GM19328 (cell line): Measurements from ENCODE around the gene GRHPR.
"Not testable (repeated sequence)": the region's sequence is repeated elsewhere in the genome, so short reads cannot be mapped to it uniquely, and the experiment has no call there.

Experiments
- ATAC-seq: cut with Tn5 transposase; IDR thresholded peaks from one replicate; pipeline ENCODE4 v1.9.1; 2021; ENCODE audit warnings: mild to moderate bottlenecking, moderate library complexity; ENCODE audit not compliant: unreplicated experiment

The GRHPR gene

GRCh38 chr9:37474438-37474837 is 51.9 kb downstream of the GRHPR start:
- ATAC-seq = no peak

- no peak for ATAC-seq
Measured at GRCh38 chr9:37476930-37477329, 54.4 kb downstream of the GRHPR start.

- not testable (repeated sequence) for ATAC-seq
Measured at GRCh38 chr9:37477443-37477842, 54.9 kb downstream of the GRHPR start.

GRCh38 chr9:37477987-37478619 is 55.6 kb downstream of the GRHPR start:
- ATAC-seq = not testable (repeated sequence)

GRCh38 chr9:37480759-37481158 is 58.3 kb downstream of the GRHPR start:
- no peak for ATAC-seq

- ATAC-seq = peak; percentile 96
Measured at GRCh38 chr9:37485389-37486255, 63.1 kb downstream of the GRHPR start, which contains the start of gene POLR1E. TSS of gene POLR1E (plus strand) at chr9:37485948. CDS start at chr9:37486048, 100 bp downstream.

- ATAC-seq = no peak
Measured at GRCh38 chr9:37486256-37486615, 63.7 kb downstream of the GRHPR start.
